ENCODE results near the gene DHRS7.
"Not testable (repeated sequence)": the region's sequence is repeated elsewhere in the genome, so short reads cannot be mapped to it uniquely, and the experiment has no call there.

The DHRS7 gene

DNA sequence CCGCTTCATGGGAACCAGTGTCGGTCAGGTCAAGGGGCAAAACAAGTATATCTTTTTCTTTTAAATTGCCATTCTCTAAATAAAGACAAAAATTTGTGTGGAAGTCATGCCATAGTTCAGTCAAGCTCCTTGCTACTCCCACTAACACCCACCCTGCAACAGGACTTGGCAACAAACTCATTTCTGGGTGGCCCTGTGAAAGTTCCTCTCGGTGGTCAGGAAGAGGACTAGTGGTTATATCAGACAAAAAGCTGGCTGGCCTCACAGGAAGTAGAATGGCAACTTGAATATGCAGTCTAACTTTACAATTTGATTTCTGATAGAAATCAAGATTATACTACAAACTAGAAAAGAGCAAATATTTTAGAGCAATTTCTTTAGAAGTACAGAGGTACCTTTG is 11.2 kb downstream of the DHRS7 start:
- peaks cover 42 to 49% of the 10 kb centered on the region in 2 donors for H3K4me1 Mint-ChIP-seq (ENCODE audit: low read depth in 2 of 2)
- peak; percentile 26 for ATAC-seq (replicated peaks)
- H3K9me3 Mint-ChIP-seq: no peaks in the 10 kb centered on the region
- H3K36me3 Mint-ChIP-seq (ENCODE audit: insufficient read depth): peaks cover 30% of the 10 kb centered on the region
- peak overlapping the region; percentile 80 to 94 for H3K27ac Mint-ChIP-seq
- H3K4me3 Mint-ChIP-seq: peak overlapping the region; percentile 40 to 54
- no peaks in the 10 kb centered on the region for H3K27me3 Mint-ChIP-seq
- DNase-seq: no peak

DNA sequence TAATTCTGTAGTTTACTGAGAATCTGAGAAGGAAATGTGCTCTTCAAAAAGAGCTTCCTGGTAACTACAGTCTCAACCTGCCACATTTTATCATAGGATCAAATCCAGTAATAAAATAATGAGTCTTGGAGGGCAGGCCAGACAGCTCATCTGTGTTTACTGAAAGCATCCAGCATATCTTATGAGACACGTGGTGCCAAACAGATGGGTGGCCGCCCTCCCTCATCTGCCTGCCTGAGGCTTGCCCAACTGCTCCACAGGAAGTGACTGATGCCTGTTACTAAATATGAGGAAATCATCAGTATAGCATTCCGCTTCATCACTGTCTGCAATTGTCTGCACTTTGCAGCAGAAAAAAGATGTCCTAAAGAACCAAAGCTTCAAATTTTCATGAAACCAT is 13.5 kb downstream of the DHRS7 start:
- Mint-ChIP-seq H3K27ac (peak overlapping the region; percentile 94 to 96), H3K4me1 (ENCODE audit: low read depth in 2 of 2) (peaks cover 31 to 40% of the 10 kb centered on the region in 2 donors), H3K4me3 (peak overlapping the region; percentile 45 to 60), H3K36me3 (ENCODE audit: insufficient read depth) (peaks cover 44% of the 10 kb centered on the region), H3K27me3 (no peaks in the 10 kb centered on the region), H3K9me3 (no peaks in the 10 kb centered on the region)
- ATAC-seq (replicated peaks): peak; percentile 99
- DNase-seq: peak; percentile 59 to 62 (median 61)

DNA sequence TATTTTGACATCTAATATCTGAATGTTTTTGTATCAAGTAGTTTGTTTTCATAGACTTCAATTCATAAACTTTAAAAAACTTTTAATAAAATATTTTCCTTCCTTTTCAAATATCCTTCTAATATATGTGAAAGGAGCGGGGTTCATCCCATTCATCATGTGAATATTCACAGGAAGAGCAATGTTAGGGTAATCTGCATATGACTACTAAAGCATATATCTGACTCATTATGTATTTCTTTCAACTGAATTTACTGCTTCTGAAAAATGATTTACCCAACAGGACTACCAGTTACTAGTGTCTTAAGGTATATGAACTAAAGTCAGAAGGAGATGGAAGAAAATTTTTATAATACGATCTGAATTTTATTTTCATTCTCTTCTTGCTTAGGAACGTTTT is 30.5 kb downstream of the DHRS7 start:
- Mint-ChIP-seq H3K27ac (no peak overlapping the region), H3K9me3 (no peaks in the 10 kb centered on the region), H3K4me3 (no peak overlapping the region), H3K4me1 (ENCODE audit: low read depth in 2 of 2) (peaks cover 1 to 3% of the 10 kb centered on the region in 2 donors), H3K27me3 (no peaks in the 10 kb centered on the region), H3K36me3 (ENCODE audit: insufficient read depth) (no peaks in the 10 kb centered on the region)
- DNase-seq (no peak), ATAC-seq (replicated peaks) (no peak)

DNA sequence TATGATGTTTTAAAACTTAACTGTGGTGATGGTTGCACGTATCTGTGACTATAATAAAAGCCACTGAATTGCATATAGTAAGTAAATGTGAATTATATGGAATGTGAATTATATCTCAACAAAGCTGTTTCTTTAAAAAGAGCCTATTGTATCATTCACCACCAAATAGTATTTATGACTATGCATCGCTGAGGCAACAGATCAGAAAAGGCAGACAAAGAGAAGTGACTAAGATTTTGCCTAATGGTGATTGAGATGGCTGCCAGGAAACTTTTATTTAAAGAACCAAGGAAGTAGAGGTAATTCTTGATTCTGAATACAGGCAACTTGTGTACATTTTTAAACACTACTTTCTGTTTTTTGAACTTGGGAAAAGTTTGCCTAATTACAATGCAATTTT is 31.7 kb downstream of the DHRS7 start:
- no peaks in the 10 kb centered on the region for H3K27me3 Mint-ChIP-seq
- H3K4me1 Mint-ChIP-seq (ENCODE audit: low read depth in 2 of 2): peaks cover 3% of the 10 kb centered on the region in 2 donors
- no peak overlapping the region for H3K4me3 Mint-ChIP-seq
- peaks cover 4% of the 10 kb centered on the region for H3K36me3 Mint-ChIP-seq (ENCODE audit: insufficient read depth)
- ATAC-seq (replicated peaks) (no peak), DNase-seq (no peak)
- no peaks in the 10 kb centered on the region for H3K9me3 Mint-ChIP-seq
- H3K27ac Mint-ChIP-seq: no peak overlapping the region

DNA sequence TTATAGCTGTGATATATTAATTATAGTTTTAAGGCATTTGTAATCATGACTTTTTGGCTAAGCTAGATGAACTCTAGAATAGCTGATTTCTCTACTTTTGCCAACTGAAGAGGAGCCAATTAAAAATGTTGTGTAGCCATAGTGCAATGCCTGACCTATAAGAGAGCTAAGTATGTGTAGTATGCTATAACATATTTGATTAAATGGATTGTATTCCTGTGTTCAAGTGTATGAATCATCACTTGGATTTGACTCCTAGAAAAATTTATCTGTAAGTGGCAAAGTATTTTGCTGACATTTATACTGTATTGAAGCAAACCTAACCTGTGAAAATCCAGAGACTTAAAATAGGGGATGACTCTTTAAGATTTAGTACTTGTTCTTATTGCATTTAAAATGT is 39.3 kb downstream of the DHRS7 start:
- no peaks in the 10 kb centered on the region for H3K27me3 Mint-ChIP-seq
- no peak for DNase-seq
- no peak for ATAC-seq (replicated peaks)
- H3K36me3 Mint-ChIP-seq (ENCODE audit: insufficient read depth): peaks cover 43% of the 10 kb centered on the region
- no peak overlapping the region for H3K4me3 Mint-ChIP-seq
- no peak overlapping the region for H3K27ac Mint-ChIP-seq
- H3K4me1 Mint-ChIP-seq (ENCODE audit: low read depth in 2 of 2): peaks cover 3 to 7% of the 10 kb centered on the region in 2 donors
- no peaks in the 10 kb centered on the region for H3K9me3 Mint-ChIP-seq

DNA sequence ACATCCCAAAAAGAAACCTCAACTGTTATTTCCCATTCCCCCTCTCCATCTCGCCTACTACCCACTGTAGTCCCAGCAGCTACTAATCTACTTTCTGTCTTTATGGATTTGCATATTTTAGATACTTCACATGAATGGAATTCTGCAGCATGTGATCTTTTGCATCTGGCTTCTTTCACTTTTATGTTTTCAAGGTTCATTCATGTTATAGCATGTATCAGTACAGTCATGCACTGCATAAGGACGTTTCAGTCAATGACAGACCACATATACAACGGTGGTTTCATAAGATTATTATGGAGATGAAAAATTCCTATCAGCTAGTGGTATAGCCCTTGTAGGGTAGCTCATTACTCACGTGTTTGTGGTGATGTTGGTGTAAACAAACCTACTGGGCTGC is 49.0 kb downstream of the DHRS7 start:
- no peak for ATAC-seq (replicated peaks)
- Mint-ChIP-seq H3K4me1 (ENCODE audit: low read depth in 2 of 2) (peaks cover 2 to 7% of the 10 kb centered on the region in 2 donors), H3K4me3 (no peak overlapping the region), H3K27me3 (no peaks in the 10 kb centered on the region), H3K27ac (no peak overlapping the region), H3K9me3 (no peaks in the 10 kb centered on the region), H3K36me3 (ENCODE audit: insufficient read depth) (peaks cover 32% of the 10 kb centered on the region)
- no peak for DNase-seq

DNA sequence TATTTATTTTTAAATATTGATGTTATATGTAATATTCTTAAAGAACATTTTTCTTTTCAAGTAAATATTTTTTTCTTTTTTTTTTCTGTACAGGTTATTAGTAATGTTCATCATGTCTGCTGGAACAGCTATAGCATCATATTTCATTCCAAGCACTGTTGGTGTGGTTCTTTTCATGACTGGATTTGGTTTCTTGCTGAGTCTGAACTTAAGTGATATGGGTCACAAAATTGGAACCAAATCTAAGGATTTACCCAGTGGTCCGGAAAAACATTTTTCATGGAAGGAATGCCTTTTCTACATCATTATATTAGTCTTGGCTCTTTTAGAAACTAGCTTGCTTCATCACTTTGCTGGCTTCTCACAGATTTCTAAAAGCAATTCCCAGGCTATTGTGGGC is 50.3 kb downstream of the DHRS7 start:
- Mint-ChIP-seq H3K9me3 (no peaks in the 10 kb centered on the region), H3K4me3 (no peak overlapping the region), H3K36me3 (ENCODE audit: insufficient read depth) (peaks cover 28% of the 10 kb centered on the region), H3K27me3 (no peaks in the 10 kb centered on the region), H3K27ac (peak overlapping the region in 1 of 2 donors; percentile 63), H3K4me1 (ENCODE audit: low read depth in 2 of 2) (peaks cover 6 to 9% of the 10 kb centered on the region in 2 donors)
- ATAC-seq (replicated peaks): no peak
- no peak for DNase-seq

DNA sequence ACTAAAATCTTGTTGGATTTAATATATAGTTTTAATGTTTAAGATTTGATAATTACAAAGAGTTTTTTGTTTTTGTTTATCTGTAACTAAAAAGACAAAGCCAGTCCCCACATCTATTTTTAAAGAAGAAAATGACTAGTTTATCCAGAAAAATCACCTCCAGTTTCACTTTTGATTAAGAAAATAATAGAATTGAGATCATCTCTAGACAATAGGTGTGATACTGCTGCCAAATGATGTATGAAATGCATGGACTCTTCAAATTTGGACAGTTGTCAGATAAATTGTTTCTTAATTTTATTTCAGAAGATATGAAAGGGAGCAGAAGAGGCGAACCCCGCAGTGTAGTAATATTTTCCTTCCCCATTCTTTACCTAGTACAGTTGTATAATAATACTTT is 53.5 kb downstream of the DHRS7 start:
- H3K4me3 Mint-ChIP-seq: no peak overlapping the region

DNA sequence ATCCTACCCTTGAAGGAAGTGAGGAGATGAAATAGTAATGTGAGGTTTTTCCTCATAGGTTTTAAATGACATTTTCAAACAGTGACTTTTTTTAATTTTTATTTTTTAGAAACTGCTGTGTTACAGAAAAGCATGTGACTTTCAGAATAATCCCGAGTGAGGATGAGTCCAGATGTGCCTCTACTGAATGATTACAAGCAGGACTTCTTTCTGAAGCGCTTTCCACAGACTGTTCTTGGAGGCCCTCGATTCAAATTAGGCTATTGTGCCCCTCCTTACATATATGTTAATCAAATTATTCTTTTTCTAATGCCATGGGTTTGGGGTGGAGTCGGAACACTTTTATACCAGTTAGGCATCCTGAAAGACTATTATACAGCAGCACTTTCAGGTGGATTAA is 57.7 kb downstream of the DHRS7 start:
- H3K36me3 Mint-ChIP-seq (ENCODE audit: insufficient read depth): peaks cover 19% of the 10 kb centered on the region
- H3K27ac Mint-ChIP-seq: no peak overlapping the region

More for the DNA sequence above, 53.5 kb downstream of the DHRS7 start:
- DNase-seq (no peak), ATAC-seq (replicated peaks) (no peak)
- peaks cover 13% of the 10 kb centered on the region in 2 donors for H3K4me1 Mint-ChIP-seq (ENCODE audit: low read depth in 2 of 2)
- no peaks in the 10 kb centered on the region for H3K27me3 Mint-ChIP-seq
- no peaks in the 10 kb centered on the region for H3K9me3 Mint-ChIP-seq
- no peak overlapping the region for H3K27ac Mint-ChIP-seq
- peaks cover 23% of the 10 kb centered on the region for H3K36me3 Mint-ChIP-seq (ENCODE audit: insufficient read depth)

DNA sequence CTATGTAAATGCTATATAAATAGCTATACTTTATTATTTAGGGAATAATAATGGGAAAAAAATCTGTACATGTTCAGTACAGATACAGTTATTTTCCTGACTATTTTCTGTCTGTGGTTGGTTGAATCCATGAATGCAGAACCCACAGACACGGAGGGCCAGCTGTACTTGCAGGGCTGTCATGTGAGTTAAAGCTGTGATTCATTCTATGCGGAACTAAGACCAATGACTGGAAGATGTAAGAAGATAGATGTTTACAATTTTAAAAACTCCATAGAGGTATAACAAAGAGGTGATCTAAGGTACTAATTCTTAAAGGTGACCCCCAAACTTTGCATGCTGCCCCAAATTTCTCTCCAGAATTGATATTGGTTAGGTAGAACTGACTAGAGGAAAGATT is 58.9 kb downstream of the DHRS7 start:
- no peak overlapping the region for H3K4me3 Mint-ChIP-seq
- ATAC-seq (replicated peaks): no peak
- peaks cover 23 to 24% of the 10 kb centered on the region in 2 donors for H3K4me1 Mint-ChIP-seq (ENCODE audit: low read depth in 2 of 2)
- peaks cover 19% of the 10 kb centered on the region for H3K36me3 Mint-ChIP-seq (ENCODE audit: insufficient read depth)
- no peaks in the 10 kb centered on the region for H3K27me3 Mint-ChIP-seq
- H3K9me3 Mint-ChIP-seq: no peaks in the 10 kb centered on the region
- H3K27ac Mint-ChIP-seq: no peak overlapping the region
- DNase-seq: no peak

More for the DNA sequence above, 57.7 kb downstream of the DHRS7 start:
- no peak overlapping the region for H3K4me3 Mint-ChIP-seq
- no peak for ATAC-seq (replicated peaks)
- peaks cover 20% of the 10 kb centered on the region in 2 donors for H3K4me1 Mint-ChIP-seq (ENCODE audit: low read depth in 2 of 2)
- no peak for DNase-seq
- H3K27me3 Mint-ChIP-seq: no peaks in the 10 kb centered on the region
- H3K9me3 Mint-ChIP-seq: no peaks in the 10 kb centered on the region

DNA sequence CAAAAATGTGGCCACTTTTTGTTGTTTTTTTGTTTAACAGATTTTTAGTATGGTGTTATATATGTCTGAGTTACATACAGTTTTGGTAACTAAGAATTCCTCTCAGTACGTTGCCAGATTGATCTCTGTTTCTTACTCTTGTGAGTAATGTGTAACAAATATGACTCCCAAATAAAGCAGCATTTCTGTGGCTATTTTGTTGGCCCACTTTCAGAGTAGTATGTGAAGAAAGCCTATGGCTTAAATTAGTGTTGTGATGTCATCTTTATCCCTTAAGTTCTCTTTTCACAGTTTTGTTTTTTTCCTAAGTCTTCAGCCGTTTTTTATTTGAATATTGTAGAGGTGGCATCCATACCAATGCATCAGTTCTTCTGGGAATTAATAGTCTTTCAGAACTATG is 62.8 kb downstream of the DHRS7 start:
- Mint-ChIP-seq H3K27me3 (no peaks in the 10 kb centered on the region), H3K27ac (no peak overlapping the region), H3K9me3 (no peaks in the 10 kb centered on the region), H3K4me3 (no peak overlapping the region), H3K36me3 (ENCODE audit: insufficient read depth) (peaks cover 16% of the 10 kb centered on the region), H3K4me1 (ENCODE audit: low read depth in 2 of 2) (peaks cover 22 to 33% of the 10 kb centered on the region in 2 donors)
- no peak for DNase-seq
- no peak for ATAC-seq (replicated peaks)

DNA sequence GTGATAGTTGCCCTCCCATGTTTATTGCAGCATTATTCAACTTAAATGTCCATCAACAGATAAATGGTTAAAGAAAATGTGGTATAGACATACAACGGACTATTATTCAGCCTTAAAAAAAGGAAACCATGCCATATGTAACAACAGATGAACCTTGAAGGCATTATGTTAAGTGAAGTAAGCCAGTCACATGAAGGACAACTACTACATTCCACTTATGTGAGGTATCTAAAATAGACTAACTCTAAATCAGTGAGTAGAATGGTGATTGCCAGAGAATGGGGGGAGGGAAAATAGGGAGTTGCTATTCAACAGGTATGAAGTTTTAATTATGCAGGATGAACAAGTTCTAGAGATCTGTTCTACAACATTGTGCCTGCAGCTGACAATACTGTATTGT is 63.4 kb downstream of the DHRS7 start:
- Mint-ChIP-seq H3K27ac (no peak overlapping the region), H3K9me3 (no peaks in the 10 kb centered on the region), H3K4me1 (ENCODE audit: low read depth in 2 of 2) (peaks cover 22 to 33% of the 10 kb centered on the region in 2 donors), H3K4me3 (no peak overlapping the region), H3K36me3 (ENCODE audit: insufficient read depth) (peaks cover 16% of the 10 kb centered on the region), H3K27me3 (no peaks in the 10 kb centered on the region)
- ATAC-seq (replicated peaks) (no peak), DNase-seq (no peak)

DNA sequence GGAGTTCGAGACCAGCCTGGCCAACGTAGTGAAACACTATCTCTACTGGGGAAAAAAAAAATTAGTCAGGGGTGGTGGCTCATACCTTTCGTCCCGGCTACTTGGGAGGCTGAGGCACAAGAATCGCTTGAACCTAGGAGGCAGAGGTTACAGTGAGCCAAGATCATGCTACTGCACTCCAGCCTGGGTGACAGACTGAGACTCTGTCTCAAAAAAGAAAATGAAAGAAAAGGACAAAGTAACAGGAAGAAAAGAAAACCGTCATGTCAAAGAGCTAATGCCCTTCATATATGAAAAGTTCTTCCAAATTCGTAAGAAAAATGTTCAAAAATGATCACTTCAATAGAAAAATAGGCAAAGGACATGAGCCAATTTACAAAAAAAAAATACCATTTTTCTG is 65.3 kb downstream of the DHRS7 start:
- not testable (repeated sequence) for DNase-seq; H3K9me3 Mint-ChIP-seq; H3K4me3 Mint-ChIP-seq; ATAC-seq (replicated peaks); H3K27ac Mint-ChIP-seq; H3K27me3 Mint-ChIP-seq
- Mint-ChIP-seq H3K4me1 (ENCODE audit: low read depth in 2 of 2) (peaks cover 24 to 29% of the 10 kb centered on the region in 2 donors), H3K36me3 (ENCODE audit: insufficient read depth) (peaks cover 13% of the 10 kb centered on the region)

DNA sequence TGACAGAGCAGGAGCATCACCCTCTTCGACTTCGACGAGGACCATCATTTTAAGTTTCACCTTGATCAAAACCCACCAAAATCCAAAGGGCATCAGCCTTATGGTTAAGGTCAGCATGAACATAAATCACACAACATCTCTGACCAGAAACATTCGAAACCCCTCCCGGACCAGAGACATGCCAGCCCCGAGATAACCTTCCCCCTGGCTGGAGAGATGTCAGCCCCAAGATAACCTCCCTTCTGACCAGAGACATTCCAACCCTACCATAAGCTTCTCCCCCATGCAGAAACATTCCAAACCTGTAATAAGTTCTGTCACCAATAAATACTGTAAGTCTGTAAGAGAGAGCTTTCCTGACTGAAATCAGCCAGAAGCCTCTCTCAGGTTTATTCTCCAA is 67.2 kb downstream of the DHRS7 start:
- no peak overlapping the region for H3K27ac Mint-ChIP-seq
- H3K9me3 Mint-ChIP-seq: peaks cover 0 to 6% of the 10 kb centered on the region in 2 donors
- ATAC-seq (replicated peaks): no peak
- H3K4me1 Mint-ChIP-seq (ENCODE audit: low read depth in 2 of 2): peaks cover 33 to 48% of the 10 kb centered on the region in 2 donors
- H3K27me3 Mint-ChIP-seq: no peaks in the 10 kb centered on the region
- no peak for DNase-seq
- no peak overlapping the region for H3K4me3 Mint-ChIP-seq
- H3K36me3 Mint-ChIP-seq (ENCODE audit: insufficient read depth): peaks cover 10% of the 10 kb centered on the region

Measured in effector memory CD8-positive, alpha-beta T cell (primary cell).